ENCODE data around the gene COQ3.
"Not testable (repeated sequence)": the region's sequence is repeated elsewhere in the genome, so short reads cannot be mapped to it uniquely, and the experiment has no call there.

COQ3 gene

GRCh38 chr6:99378636-99379035 is 15.4 kb downstream of the COQ3 start:
- FAIRE-seq = no peak

- FAIRE-seq = no peak
Observed at GRCh38 chr6:99369533-99369932, 24.5 kb downstream of the COQ3 start.

GRCh38 chr6:99366852-99367251 is 27.1 kb downstream of the COQ3 start:
- FAIRE-seq = no peak

- no peak for FAIRE-seq
Observed at GRCh38 chr6:99364026-99364425, 30.0 kb downstream of the COQ3 start.

GRCh38 chr6:99362678-99363268 is 31.2 kb downstream of the COQ3 start:
- no peak for FAIRE-seq

GRCh38 chr6:99359800-99360199 is 34.2 kb downstream of the COQ3 start:
- no peak for FAIRE-seq

GRCh38 chr6:99356641-99357040 is 37.4 kb downstream of the COQ3 start:
- no peak for FAIRE-seq

GRCh38 chr6:99354983-99355382 is 39.0 kb downstream of the COQ3 start:
- no peak for FAIRE-seq

GRCh38 chr6:99353126-99353525 is 40.9 kb downstream of the COQ3 start:
- no peak for FAIRE-seq

GRCh38 chr6:99350573-99350972 is 43.4 kb downstream of the COQ3 start:
- FAIRE-seq = no peak

- no peak for FAIRE-seq
Observed at GRCh38 chr6:99349171-99350141, 44.5 kb downstream of the COQ3 start, which contains the start of gene FAXC. Gene FAXC (minus strand): TSS chr6:99349674. CDS start chr6:99349372, 302 bp downstream.

GRCh38 chr6:99348288-99349170 is 45.5 kb downstream of the COQ3 start:
- no peak for FAIRE-seq

GRCh38 chr6:99347804-99348203 is 46.2 kb downstream of the COQ3 start:
- FAIRE-seq = no peak

GRCh38 chr6:99346595-99346994 is 47.4 kb downstream of the COQ3 start:
- no peak for FAIRE-seq

GRCh38 chr6:99345164-99345563 is 48.8 kb downstream of the COQ3 start:
- FAIRE-seq = no peak

GRCh38 chr6:99344289-99344688 is 49.7 kb downstream of the COQ3 start:
- no peak for FAIRE-seq

GRCh38 chr6:99341862-99342455 is 52.0 kb downstream of the COQ3 start:
- FAIRE-seq = no peak

- FAIRE-seq = no peak
Observed at GRCh38 chr6:99338188-99338587, 55.8 kb downstream of the COQ3 start.

GRCh38 chr6:99335298-99335697 is 58.7 kb downstream of the COQ3 start:
- FAIRE-seq = not testable (repeated sequence)

- no peak for FAIRE-seq
Observed at GRCh38 chr6:99334526-99335127, 59.4 kb downstream of the COQ3 start.

GRCh38 chr6:99333068-99333467 is 60.9 kb downstream of the COQ3 start:
- no peak for FAIRE-seq

- FAIRE-seq = no peak
Observed at GRCh38 chr6:99331531-99331930, 62.5 kb downstream of the COQ3 start.
